ENCODE data around the gene ANKHD1.

The ANKHD1 gene

GRCh38 chr5:140554454-140554853 is 152.8 kb downstream of the ANKHD1 start:
- ChIA-PET POLR2A (interaction anchor here (1.5 kb wide), 1 partner anchor 9 kb away, joined by 7 read pairs; the partner anchor contains the start of gene APBB3), CTCF (no interaction called here)
- DNase-seq (ENCODE audit: extremely low spot score), result no peak
- TF ChIP-seq NFRKB (IDR thresholded peaks at IDR 0.05), result no peak
- no peak for TF ChIP-seq FOXM1 (IDR thresholded peaks at IDR 0.05; ENCODE audit: borderline replicate concordance)
- no peak for TF ChIP-seq ELF4 (IDR thresholded peaks at IDR 0.05)
- no peak for TF ChIP-seq ZNF384 (IDR thresholded peaks at IDR 0.05)
- TF ChIP-seq LEF1 (IDR thresholded peaks at IDR 0.05; ENCODE audit: borderline replicate concordance), result no peak
- no peak for TF ChIP-seq TARDBP (IDR thresholded peaks at IDR 0.05)
- TF ChIP-seq FOXA1 (IDR thresholded peaks at IDR 0.05), result no peak
- TF ChIP-seq L3MBTL2 (conservative IDR thresholded peaks at IDR 0.05), result no peak
- TF ChIP-seq CTBP1 (IDR thresholded peaks at IDR 0.05; ENCODE audit: borderline replicate concordance), result no peak
- TF ChIP-seq BHLHE40 (IDR thresholded peaks at IDR 0.05; ENCODE audit: borderline replicate concordance), result no peak
- no peak for TF ChIP-seq PKNOX1 (IDR thresholded peaks at IDR 0.05)
- no peak for TF ChIP-seq FOXK2 (IDR thresholded peaks at IDR 0.05)
- TF ChIP-seq HDGF (IDR thresholded peaks at IDR 0.05; ENCODE audit: borderline replicate concordance), result no peak
- TF ChIP-seq SUZ12 (IDR thresholded peaks at IDR 0.05), result no peak
- TF ChIP-seq ARNT (IDR thresholded peaks at IDR 0.05), result no peak
- no peak for TF ChIP-seq SP1 (IDR thresholded peaks at IDR 0.05)

- ChIA-PET POLR2A (no interaction called here), CTCF (no interaction called here)
- no peak for TF ChIP-seq ARNT (IDR thresholded peaks at IDR 0.05)
- no peak for TF ChIP-seq BHLHE40 (IDR thresholded peaks at IDR 0.05; ENCODE audit: borderline replicate concordance)
- no peak for TF ChIP-seq FOXK2 (IDR thresholded peaks at IDR 0.05)
- TF ChIP-seq SUZ12 (IDR thresholded peaks at IDR 0.05), result no peak
- no peak for TF ChIP-seq CTBP1 (IDR thresholded peaks at IDR 0.05; ENCODE audit: borderline replicate concordance)
- no peak for TF ChIP-seq SP1 (IDR thresholded peaks at IDR 0.05)
- no peak for TF ChIP-seq HDGF (IDR thresholded peaks at IDR 0.05; ENCODE audit: borderline replicate concordance)
- TF ChIP-seq FOXA1 (IDR thresholded peaks at IDR 0.05), result no peak
- no peak for TF ChIP-seq TARDBP (IDR thresholded peaks at IDR 0.05)
- no peak for TF ChIP-seq LEF1 (IDR thresholded peaks at IDR 0.05; ENCODE audit: borderline replicate concordance)
- no peak for TF ChIP-seq FOXM1 (IDR thresholded peaks at IDR 0.05; ENCODE audit: borderline replicate concordance)
- no peak for TF ChIP-seq NFRKB (IDR thresholded peaks at IDR 0.05)
- no peak for TF ChIP-seq L3MBTL2 (conservative IDR thresholded peaks at IDR 0.05)
- no peak for DNase-seq (ENCODE audit: extremely low spot score)
These were observed 154.2 kb downstream of the ANKHD1 start for GRCh38 chr5:140555747-140556312.

- ChIA-PET POLR2A (interaction anchor here (1.1 to 3.4 kb wide), 3 partner anchors 9 to 184 kb away, joined by 4 to 33 read pairs (median 9); partner anchors contain the start of gene EIF4EBP3), CTCF (no interaction called here)
These were observed 154.8 kb downstream of the ANKHD1 start for GRCh38 chr5:140556438-140556837.

GRCh38 chr5:140557136-140557805 is 155.6 kb downstream of the ANKHD1 start, which contains the start of gene SRA1:
SRA1 (minus strand) TSS chr5:140557473; CDS start chr5:140557452, 21 bp downstream.
- ChIA-PET CTCF (interaction anchor here (0.6 to 0.9 kb wide), 3 partner anchors 162 to 312 kb away, joined by 3 to 5 read pairs (median 4); partner anchors contain the start of gene PCDHA11), POLR2A (interaction anchor here (0.6 to 3.4 kb wide), 27 partner anchors 8 to 208 kb away, joined by 3 to 33 read pairs (median 5); partner anchors contain the start of genes ANKHD1, EIF4EBP3, HARS1 and HARS2)
- DNase-seq (ENCODE audit: extremely low spot score), result peak; percentile 92
- TF ChIP-seq ELF4 (IDR thresholded peaks at IDR 0.05) (peak; percentile 80), BHLHE40 (IDR thresholded peaks at IDR 0.05; ENCODE audit: borderline replicate concordance) (no peak), FOXM1 (IDR thresholded peaks at IDR 0.05; ENCODE audit: borderline replicate concordance) (no peak), NFRKB (IDR thresholded peaks at IDR 0.05) (no peak)

More at GRCh38 chr5:140556438-140556837, 154.8 kb downstream of the ANKHD1 start:
- no peak for DNase-seq (ENCODE audit: extremely low spot score)
- no peak for TF ChIP-seq ELF4 (IDR thresholded peaks at IDR 0.05)
- no peak for TF ChIP-seq TARDBP (IDR thresholded peaks at IDR 0.05)
- no peak for TF ChIP-seq CTBP1 (IDR thresholded peaks at IDR 0.05; ENCODE audit: borderline replicate concordance)
- no peak for TF ChIP-seq FOXK2 (IDR thresholded peaks at IDR 0.05)
- no peak for TF ChIP-seq ARNT (IDR thresholded peaks at IDR 0.05)
- no peak for TF ChIP-seq FOXA1 (IDR thresholded peaks at IDR 0.05)
- TF ChIP-seq ZNF384 (IDR thresholded peaks at IDR 0.05), result no peak
- no peak for TF ChIP-seq LEF1 (IDR thresholded peaks at IDR 0.05; ENCODE audit: borderline replicate concordance)
- TF ChIP-seq PKNOX1 (IDR thresholded peaks at IDR 0.05), result no peak
- no peak for TF ChIP-seq SP1 (IDR thresholded peaks at IDR 0.05)
- TF ChIP-seq NFRKB (IDR thresholded peaks at IDR 0.05), result no peak
- TF ChIP-seq FOXM1 (IDR thresholded peaks at IDR 0.05; ENCODE audit: borderline replicate concordance), result no peak
- TF ChIP-seq HDGF (IDR thresholded peaks at IDR 0.05; ENCODE audit: borderline replicate concordance), result no peak
- no peak for TF ChIP-seq SUZ12 (IDR thresholded peaks at IDR 0.05)
- TF ChIP-seq BHLHE40 (IDR thresholded peaks at IDR 0.05; ENCODE audit: borderline replicate concordance), result no peak
- no peak for TF ChIP-seq L3MBTL2 (conservative IDR thresholded peaks at IDR 0.05)

- DNase-seq (ENCODE audit: extremely low spot score), result no peak
- ChIA-PET CTCF (interaction anchor here (0.6 to 0.9 kb wide), 3 partner anchors 162 to 311 kb away, joined by 3 to 5 read pairs (median 4); partner anchors contain the start of gene PCDHA11), POLR2A (interaction anchor here (0.9 to 3.4 kb wide), 23 partner anchors 8 to 208 kb away, joined by 3 to 33 read pairs (median 6); partner anchors contain the start of genes ANKHD1, EIF4EBP3, HARS1 and HARS2)
- TF ChIP-seq L3MBTL2 (conservative IDR thresholded peaks at IDR 0.05), result no peak
These were observed 156.3 kb downstream of the ANKHD1 start for GRCh38 chr5:140557965-140558364.

GRCh38 chr5:140558542-140558941 is 156.9 kb downstream of the ANKHD1 start:
- ChIA-PET POLR2A (interaction anchor here (0.9 to 3.4 kb wide), 5 partner anchors 11 to 156 kb away, joined by 3 to 33 read pairs (median 8); partner anchors contain the start of genes EIF4EBP3, HARS1, HARS2 and IK), CTCF (interaction anchor here (0.7 kb wide), 1 partner anchor 186 kb away, joined by 3 read pairs; no protein-coding TSS in a partner anchor)
- TF ChIP-seq SUZ12 (IDR thresholded peaks at IDR 0.05) (no peak), FOXA1 (IDR thresholded peaks at IDR 0.05) (no peak), PKNOX1 (IDR thresholded peaks at IDR 0.05) (no peak), BHLHE40 (IDR thresholded peaks at IDR 0.05; ENCODE audit: borderline replicate concordance) (no peak), NFRKB (IDR thresholded peaks at IDR 0.05) (no peak), SP1 (IDR thresholded peaks at IDR 0.05) (no peak), FOXK2 (IDR thresholded peaks at IDR 0.05) (no peak), L3MBTL2 (conservative IDR thresholded peaks at IDR 0.05) (no peak), FOXM1 (IDR thresholded peaks at IDR 0.05; ENCODE audit: borderline replicate concordance) (no peak), CTBP1 (IDR thresholded peaks at IDR 0.05; ENCODE audit: borderline replicate concordance) (no peak), ARNT (IDR thresholded peaks at IDR 0.05) (no peak)
- DNase-seq (ENCODE audit: extremely low spot score), result no peak
